NCI-H187 (cell line): ENCODE measurements around the gene PSMC1.
A peak's percentile ranks its signal among the peaks of the same experiment; 100 is the strongest.
"Not testable (repeated sequence)": the region's sequence is repeated elsewhere in the genome, so short reads cannot be mapped to it uniquely, and the experiment has no call there.

Experiments
- DNase-seq, 2 experiments: peaks; one replicate each; lab custom pipeline; 2025; lab: John Stamatoyannopoulos, UW

The PSMC1 gene

GRCh38 chr14:90256354-90257131 is at the start of gene PSMC1:
TSS of gene PSMC1 (plus strand) at chr14:90256553. CDS start at chr14:90256598, 45 bp downstream.
- peak; percentile 86 to 92 for DNase-seq

- DNase-seq, result no peak
Measured at GRCh38 chr14:90213099-90213748, 43.1 kb upstream of the PSMC1 start.

- DNase-seq, result no peak
Measured at GRCh38 chr14:90228478-90228877, 27.9 kb upstream of the PSMC1 start.

- DNase-seq, result not testable (repeated sequence)
Measured at GRCh38 chr14:90229942-90230341, 26.4 kb upstream of the PSMC1 start.

DNA sequence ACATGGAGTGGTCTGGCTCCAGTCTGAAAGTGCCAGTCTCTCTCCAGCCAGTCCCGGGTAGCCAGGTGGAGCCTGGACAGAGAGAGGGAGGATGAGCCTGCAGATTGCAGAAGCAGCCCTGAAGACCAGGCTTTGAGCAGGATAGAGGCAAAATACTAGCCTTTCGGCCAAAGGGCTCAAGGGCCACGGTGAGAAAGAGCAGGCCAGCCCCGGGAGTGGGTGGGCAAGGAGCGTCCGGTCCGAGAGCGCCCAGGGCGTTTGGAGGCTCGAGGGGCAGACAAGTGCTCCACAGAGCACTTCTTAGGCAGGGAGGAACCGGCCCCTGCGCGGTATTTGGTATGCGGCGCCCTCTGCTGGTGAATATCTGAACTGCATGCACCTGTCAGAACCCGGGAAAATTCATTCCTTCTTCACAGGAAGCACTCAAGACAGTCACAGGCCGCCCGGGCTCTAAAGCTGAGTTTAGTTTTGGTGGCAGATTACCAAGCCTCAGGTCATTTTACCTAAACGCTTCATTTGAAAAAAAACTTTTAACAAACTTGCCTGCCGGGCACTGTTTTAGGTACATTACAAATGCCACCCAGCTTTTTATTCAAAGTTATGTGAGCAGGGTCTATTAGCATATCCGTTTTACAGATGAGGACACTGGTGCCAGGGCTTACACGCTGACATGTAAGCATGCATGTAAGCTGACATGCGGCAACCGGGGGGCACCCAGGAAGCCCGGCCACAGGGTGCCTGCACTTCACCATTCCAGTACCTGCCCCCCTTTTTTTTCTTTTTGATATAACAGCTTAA is 21.0 kb upstream of the PSMC1 start:
- DNase-seq, result peak; percentile 35 to 51

- DNase-seq, result no peak
Measured at GRCh38 chr14:90239139-90239538, 17.2 kb upstream of the PSMC1 start.

- DNase-seq, result no peak
Measured at GRCh38 chr14:90242444-90242843, 13.9 kb upstream of the PSMC1 start.

DNA sequence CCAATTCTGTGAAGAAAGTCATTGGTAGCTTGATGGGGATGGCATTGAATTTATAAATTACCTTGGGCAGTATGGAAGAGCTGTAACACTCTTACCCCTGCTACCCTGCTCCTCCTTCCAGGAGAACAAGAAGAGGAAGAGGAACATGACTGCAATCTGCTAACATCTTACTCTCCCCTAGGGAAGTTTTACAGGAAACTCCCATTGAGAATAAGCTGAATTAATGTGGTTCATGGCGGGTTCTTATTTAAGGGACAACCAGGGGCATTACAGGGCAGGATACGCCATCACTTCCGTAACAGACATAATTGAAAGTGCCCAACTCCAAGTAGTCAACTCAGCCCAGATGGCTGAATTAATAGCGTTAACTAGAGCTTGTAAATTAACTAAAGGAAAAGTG is 9.4 kb upstream of the PSMC1 start:
- DNase-seq, result no peak

- not testable (repeated sequence) for DNase-seq
Measured at GRCh38 chr14:90247441-90247840, 8.9 kb upstream of the PSMC1 start.

- DNase-seq, result no peak
Measured at GRCh38 chr14:90248594-90248993, 7.8 kb upstream of the PSMC1 start.

GRCh38 chr14:90253826-90254225 is 2.5 kb upstream of the PSMC1 start:
- DNase-seq, result no peak

DNA sequence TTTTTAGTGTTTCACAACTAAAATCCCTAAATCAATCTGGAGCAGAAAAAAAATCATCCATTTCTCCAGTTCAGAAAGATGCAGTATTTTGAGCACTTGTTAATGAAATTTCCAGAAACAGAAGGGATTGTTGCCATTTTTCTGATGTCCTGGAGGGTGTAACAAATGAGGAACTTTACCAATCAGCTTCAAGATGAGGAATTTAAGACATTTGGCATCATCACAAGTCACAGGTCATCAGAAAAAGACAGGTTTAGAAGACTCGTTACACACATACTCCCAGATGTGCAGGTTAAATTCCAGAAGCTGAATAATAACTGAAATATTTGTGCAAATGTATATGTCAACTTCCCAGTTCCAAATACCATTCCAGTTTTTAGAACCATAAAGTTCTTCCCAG is 482 bp upstream of the PSMC1 start:
- DNase-seq, result no peak

GRCh38 chr14:90263748-90264449 is 7.5 kb downstream of the PSMC1 start:
- no peak for DNase-seq

GRCh38 chr14:90266441-90267154 is 10.2 kb downstream of the PSMC1 start:
- DNase-seq, result no peak

- no peak for DNase-seq
Measured at GRCh38 chr14:90268420-90268819, 12.1 kb downstream of the PSMC1 start.

GRCh38 chr14:90272523-90272922 is 16.2 kb downstream of the PSMC1 start:
- DNase-seq, result no peak

GRCh38 chr14:90273532-90273931 is 17.2 kb downstream of the PSMC1 start:
- DNase-seq, result no peak

GRCh38 chr14:90274019-90274418 is 17.7 kb downstream of the PSMC1 start:
- DNase-seq, result no peak

- no peak for DNase-seq
Measured at GRCh38 chr14:90274808-90275457, 18.6 kb downstream of the PSMC1 start.

DNA sequence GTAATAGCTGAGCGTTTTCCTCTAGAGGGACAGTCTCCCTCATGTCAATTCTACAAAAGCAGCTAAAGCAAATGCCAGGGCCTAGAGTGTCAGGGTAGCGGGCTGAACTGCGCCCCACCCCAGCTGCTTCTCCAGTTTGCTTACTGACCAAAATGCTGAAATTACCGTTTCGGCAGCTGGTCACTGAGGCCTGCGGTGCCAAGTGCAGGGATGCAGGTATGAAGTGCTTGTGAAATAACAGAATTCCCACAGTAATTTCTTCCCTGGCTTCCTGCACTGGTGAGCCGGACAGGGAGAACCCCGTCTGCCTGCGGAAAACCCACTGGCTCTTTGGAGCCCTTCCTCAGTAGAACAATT is 19.1 kb downstream of the PSMC1 start:
- DNase-seq, result no peak

- no peak for DNase-seq
Measured at GRCh38 chr14:90275820-90276219, 19.5 kb downstream of the PSMC1 start.
